Fibroblast of skin of left biceps (primary cell): ENCODE data around the gene TRIM22.

Source experiments
- DNase-seq, 2 experiments: peaks; one replicate each; pipeline ENCODE4 v3.0.0-alpha.2; 2013; ENCODE audit warnings: low read depth in 2 of 2

Gene TRIM22

GRCh38 chr11:5746614-5747013 is 57.0 kb downstream of the TRIM22 start:
- no peak for DNase-seq

GRCh38 chr11:5749836-5750235 is 60.2 kb downstream of the TRIM22 start:
- DNase-seq, result no peak

- DNase-seq, result no peak
Measured at GRCh38 chr11:5753943-5754342, 64.4 kb downstream of the TRIM22 start, which contains the start of gene OR52N4. TSS of gene OR52N4 (plus strand) at chr11:5754243. CDS start at chr11:5754741, 498 bp downstream.
